ENCODE data around the gene SEMA6D.

DNA sequence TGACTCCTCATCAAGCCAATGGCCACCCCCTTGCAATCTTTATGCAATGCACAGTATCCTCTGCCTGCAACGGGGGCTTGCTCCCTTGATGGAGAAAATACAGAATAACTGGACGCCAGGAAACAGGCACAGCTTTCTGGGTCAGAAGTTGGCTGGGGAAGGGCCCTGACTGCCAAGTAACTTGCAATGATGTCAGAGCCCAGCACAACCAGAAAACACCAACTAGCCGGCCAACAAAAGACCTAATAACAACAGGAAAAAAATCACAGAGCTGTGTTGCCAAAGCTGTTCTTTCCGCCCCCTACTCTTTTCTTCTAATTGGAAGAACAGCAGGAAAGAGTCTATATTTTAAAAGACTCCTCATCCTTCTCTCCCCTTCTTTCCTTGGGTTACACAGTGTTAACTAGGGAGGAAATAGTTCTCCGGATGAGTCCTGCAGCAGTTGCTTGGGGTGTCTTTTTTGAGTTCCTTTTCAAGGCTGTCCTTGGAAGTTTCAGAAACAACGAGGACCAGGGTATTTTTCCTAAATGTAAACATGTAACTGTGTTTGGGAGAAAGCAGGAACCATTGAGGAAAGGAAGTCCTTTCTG, 1.4 kb upstream of the SEMA6D start:
- TF ChIP-seq, protein P1, sequence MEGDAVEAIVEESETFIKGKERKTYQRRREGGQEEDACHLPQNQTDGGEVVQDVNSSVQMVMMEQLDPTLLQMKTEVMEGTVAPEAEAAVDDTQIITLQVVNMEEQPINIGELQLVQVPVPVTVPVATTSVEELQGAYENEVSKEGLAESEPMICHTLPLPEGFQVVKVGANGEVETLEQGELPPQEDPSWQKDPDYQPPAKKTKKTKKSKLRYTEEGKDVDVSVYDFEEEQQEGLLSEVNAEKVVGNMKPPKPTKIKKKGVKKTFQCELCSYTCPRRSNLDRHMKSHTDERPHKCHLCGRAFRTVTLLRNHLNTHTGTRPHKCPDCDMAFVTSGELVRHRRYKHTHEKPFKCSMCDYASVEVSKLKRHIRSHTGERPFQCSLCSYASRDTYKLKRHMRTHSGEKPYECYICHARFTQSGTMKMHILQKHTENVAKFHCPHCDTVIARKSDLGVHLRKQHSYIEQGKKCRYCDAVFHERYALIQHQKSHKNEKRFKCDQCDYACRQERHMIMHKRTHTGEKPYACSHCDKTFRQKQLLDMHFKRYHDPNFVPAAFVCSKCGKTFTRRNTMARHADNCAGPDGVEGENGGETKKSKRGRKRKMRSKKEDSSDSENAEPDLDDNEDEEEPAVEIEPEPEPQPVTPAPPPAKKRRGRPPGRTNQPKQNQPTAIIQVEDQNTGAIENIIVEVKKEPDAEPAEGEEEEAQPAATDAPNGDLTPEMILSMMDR (IDR thresholded peaks at IDR 0.05; ENCODE audit: low read depth, low read length, poor library complexity, severe bottlenecking): no peak
- no peak for TF ChIP-seq EZH2phosphoT487 (IDR thresholded peaks at IDR 0.05; ENCODE audit: borderline replicate concordance, low read length)
